Subcutaneous abdominal adipose tissue (tissue), 5 donors: ENCODE measurements around the gene CADPS2.

ENCODE experiments used
- H3K27ac ChIP-seq: one replicate; pipeline ENCODE4 v1.7.0; 2013; ENCODE audit warnings: low read depth, mild to moderate bottlenecking, inconsistent platforms, low read length, moderate library complexity
- H3K27me3 ChIP-seq, 5 donors: one replicate each; pipeline ENCODE4 v1.7.0; 2013; ENCODE audit warnings: low read length in 5 of 5, inconsistent platforms in 1 of 5; ENCODE audit not compliant: control insufficient read depth in 5 of 5, insufficient read depth in 4 of 5
- H3K36me3 ChIP-seq, 5 donors: one replicate each; pipeline ENCODE4 v1.7.0; 2013; ENCODE audit warnings: low read length in 5 of 5; ENCODE audit not compliant: control insufficient read depth in 5 of 5, insufficient read depth in 5 of 5
- H3K4me1 ChIP-seq, 5 donors: one replicate each; pipeline ENCODE4 v1.7.0; 2013; ENCODE audit warnings: low read length in 5 of 5, mild to moderate bottlenecking in 3 of 5, moderate library complexity in 1 of 5; ENCODE audit not compliant: control insufficient read depth in 5 of 5, insufficient read depth in 5 of 5
- H3K4me3 ChIP-seq, 5 donors: one replicate each; pipeline ENCODE4 v1.7.0; 2013; ENCODE audit warnings: low read length in 5 of 5, low read depth in 1 of 5
- H3K9ac ChIP-seq, 5 donors: one replicate each; pipeline ENCODE4 v1.7.0; 2013; ENCODE audit warnings: low read length in 5 of 5, mild to moderate bottlenecking in 4 of 5, moderate library complexity in 3 of 5
- H3K9me3 ChIP-seq, 5 donors: one replicate each; pipeline ENCODE4 v1.7.0; 2013; ENCODE audit warnings: low read length in 5 of 5; ENCODE audit not compliant: control insufficient read depth in 5 of 5
- donor health status: healthy.
- donor health status: healthy.
- donor health status: healthy.
- donor health status: healthy.
- donor health status: healthy.

Gene CADPS2

GRCh38 chr7:122327969-122328368 lies 558.3 kb downstream of the CADPS2 start:
- H3K4me3 ChIP-seq = no peak overlapping the region
- no peaks in the 10 kb centered on the region for H3K9me3 ChIP-seq
- H3K27me3 ChIP-seq = no peaks in the 10 kb centered on the region
- H3K36me3 ChIP-seq = no peaks in the 10 kb centered on the region
- no peak overlapping the region for H3K27ac ChIP-seq
- H3K9ac ChIP-seq = no peak overlapping the region
- no peaks in the 10 kb centered on the region for H3K4me1 ChIP-seq

- Histone ChIP-seq H3K27me3 (peaks cover 30 to 58% (median 36%) of the 10 kb centered on the region in 5 donors), H3K9me3 (no peaks in the 10 kb centered on the region), H3K27ac (no peak overlapping the region), H3K4me3 (peak overlapping the region in 1 of 5 donors; percentile 6), H3K9ac (no peak overlapping the region), H3K36me3 (no peaks in the 10 kb centered on the region), H3K4me1 (peaks cover 1 to 19% (median 16%) of the 10 kb centered on the region in 5 donors)
These were observed 569.5 kb downstream of the CADPS2 start for GRCh38 chr7:122316467-122317388.

DNA sequence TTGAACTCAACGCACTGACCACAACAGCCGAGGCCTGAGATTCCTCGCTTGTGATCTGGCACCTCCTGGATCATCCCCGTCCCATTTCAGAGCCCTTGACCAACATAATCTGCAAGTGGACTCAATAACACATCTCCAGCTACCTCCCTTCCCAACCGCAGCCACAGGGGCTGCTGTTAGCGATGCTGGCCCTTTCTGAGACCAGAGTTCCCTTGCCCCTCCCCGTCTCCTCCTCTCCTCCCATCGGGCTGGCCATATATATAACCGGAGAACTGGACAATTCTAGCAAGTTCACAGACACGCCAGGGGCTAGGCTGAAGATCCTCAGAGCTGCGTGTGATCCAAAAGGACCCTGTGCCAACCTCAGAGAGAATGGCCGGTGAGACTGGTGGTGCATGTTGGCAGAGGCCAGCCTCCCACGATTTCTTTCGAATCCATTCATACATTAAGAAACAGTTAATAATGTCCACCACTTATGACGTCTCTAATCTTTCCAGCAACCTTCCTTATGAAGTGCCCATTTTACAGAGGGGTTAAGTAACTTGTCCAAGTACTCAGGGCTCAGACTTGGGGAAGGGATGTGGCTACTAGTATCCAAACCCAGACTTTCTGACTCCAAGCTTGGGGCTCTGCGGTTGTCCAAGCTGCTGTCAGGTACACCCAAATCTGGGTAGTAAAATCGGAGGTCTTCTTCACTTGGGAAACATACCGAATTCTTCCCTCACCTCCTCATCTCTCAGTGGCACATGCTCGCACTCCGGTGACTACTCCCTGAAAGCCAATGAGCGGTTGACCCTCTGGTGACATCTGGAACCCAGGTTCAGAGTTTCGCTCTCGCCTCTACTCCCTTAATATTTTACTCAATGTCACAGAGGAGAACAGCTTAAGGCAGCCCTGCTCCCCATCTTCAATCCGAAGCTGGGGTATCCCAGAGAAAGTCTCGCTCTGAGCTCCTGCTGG lies 570.5 kb downstream of the CADPS2 start:
- Histone ChIP-seq H3K9ac (no peak overlapping the region), H3K4me3 (peak overlapping the region in 1 of 5 donors; percentile 6), H3K9me3 (no peaks in the 10 kb centered on the region), H3K27me3 (peaks cover 35 to 67% (median 45%) of the 10 kb centered on the region in 5 donors), H3K36me3 (no peaks in the 10 kb centered on the region), H3K4me1 (peaks cover 1 to 25% (median 18%) of the 10 kb centered on the region in 5 donors), H3K27ac (no peak overlapping the region)

DNA sequence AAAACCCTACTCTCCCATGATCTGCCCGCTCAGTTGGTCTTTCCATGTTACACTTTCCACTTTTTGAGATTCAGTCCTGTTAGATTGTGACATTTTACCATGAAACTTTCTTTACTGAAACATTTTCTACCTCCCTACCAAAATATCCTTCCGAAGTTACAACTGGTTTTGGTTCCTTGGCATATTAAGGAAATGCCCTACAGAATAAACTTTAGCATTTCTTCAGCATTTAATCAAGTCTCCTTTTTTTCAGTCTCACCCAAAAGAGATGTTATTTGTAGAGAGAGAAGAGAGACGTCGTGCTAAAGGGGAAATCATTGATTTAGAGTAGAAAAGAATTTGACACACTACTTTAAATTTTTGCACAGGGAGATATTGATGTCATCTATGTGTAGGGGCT lies 572.0 kb downstream of the CADPS2 start:
- Histone ChIP-seq H3K27me3 (peaks cover 48 to 80% (median 59%) of the 10 kb centered on the region in 5 donors), H3K9ac (no peak overlapping the region), H3K9me3 (no peaks in the 10 kb centered on the region), H3K27ac (no peak overlapping the region), H3K36me3 (no peaks in the 10 kb centered on the region), H3K4me3 (no peak overlapping the region), H3K4me1 (peaks cover 1 to 37% (median 26%) of the 10 kb centered on the region in 5 donors)

DNA sequence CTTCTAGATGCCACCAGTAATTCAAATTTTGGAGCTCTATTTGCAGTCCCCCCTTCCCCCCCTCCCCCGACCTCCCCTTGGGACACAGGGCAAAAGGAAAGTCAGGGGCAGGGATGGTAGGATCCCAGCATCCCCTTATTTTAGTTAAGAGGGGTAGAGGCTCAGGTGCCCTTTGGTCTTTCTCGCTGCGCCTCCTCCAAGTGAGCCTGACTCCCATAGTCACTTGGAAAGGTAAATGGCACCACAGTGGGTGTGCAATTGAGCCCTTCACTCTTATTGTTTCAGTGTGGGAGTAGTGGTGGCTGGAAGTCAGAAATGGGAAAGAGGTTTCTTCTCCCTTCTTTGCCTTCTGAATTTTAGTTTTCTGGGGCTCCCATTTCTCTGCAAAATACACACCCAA lies 573.5 kb downstream of the CADPS2 start:
- peaks cover 55 to 87% (median 67%) of the 10 kb centered on the region in 5 donors for H3K27me3 ChIP-seq
- no peaks in the 10 kb centered on the region for H3K36me3 ChIP-seq
- H3K9ac ChIP-seq = no peak overlapping the region
- no peaks in the 10 kb centered on the region for H3K9me3 ChIP-seq
- no peak overlapping the region for H3K4me3 ChIP-seq
- H3K4me1 ChIP-seq = peaks cover 1 to 37% (median 26%) of the 10 kb centered on the region in 5 donors
- no peak overlapping the region for H3K27ac ChIP-seq

DNA sequence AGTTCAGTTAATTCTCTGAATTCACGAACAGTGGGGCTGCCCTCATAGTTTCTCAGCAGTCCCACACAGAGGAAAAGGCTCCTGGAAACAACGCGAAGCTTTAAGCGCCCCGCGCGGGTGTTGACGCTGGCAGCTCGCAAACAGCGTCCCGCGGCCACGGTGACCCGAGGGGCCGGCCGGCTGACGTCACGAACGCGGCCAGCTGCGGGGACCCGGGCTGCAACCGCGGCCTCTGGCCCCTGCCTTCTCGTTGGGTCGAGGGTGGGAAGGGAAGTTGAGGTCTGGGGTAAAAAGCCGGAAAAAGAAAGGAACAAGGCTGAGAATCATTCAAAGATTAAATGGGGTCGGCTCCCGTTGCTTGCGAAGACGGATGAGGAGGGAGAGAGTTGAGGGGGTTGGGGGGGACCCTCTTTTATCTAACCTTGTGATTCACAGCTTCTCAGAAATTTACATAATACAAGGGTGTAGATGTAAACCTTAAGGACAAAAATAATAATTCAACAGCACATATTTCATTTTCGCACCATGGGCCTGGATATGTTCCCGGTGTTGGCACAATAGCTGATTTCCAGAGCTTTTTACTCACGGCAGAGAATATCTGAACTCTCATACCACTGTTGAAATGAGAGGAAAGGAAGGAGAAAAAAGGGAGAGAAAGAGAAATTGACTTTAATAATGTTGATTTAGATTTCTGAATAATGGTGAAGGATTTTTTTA lies 574.4 kb downstream of the CADPS2 start:
- Histone ChIP-seq H3K27ac (no peak overlapping the region), H3K9me3 (no peaks in the 10 kb centered on the region), H3K9ac (no peak overlapping the region), H3K4me3 (peak overlapping the region in 2 of 5 donors; percentile 20 to 51), H3K36me3 (no peaks in the 10 kb centered on the region), H3K27me3 (peaks cover 57 to 90% (median 67%) of the 10 kb centered on the region in 5 donors), H3K4me1 (peaks cover 1 to 38% (median 24%) of the 10 kb centered on the region in 5 donors)

DNA sequence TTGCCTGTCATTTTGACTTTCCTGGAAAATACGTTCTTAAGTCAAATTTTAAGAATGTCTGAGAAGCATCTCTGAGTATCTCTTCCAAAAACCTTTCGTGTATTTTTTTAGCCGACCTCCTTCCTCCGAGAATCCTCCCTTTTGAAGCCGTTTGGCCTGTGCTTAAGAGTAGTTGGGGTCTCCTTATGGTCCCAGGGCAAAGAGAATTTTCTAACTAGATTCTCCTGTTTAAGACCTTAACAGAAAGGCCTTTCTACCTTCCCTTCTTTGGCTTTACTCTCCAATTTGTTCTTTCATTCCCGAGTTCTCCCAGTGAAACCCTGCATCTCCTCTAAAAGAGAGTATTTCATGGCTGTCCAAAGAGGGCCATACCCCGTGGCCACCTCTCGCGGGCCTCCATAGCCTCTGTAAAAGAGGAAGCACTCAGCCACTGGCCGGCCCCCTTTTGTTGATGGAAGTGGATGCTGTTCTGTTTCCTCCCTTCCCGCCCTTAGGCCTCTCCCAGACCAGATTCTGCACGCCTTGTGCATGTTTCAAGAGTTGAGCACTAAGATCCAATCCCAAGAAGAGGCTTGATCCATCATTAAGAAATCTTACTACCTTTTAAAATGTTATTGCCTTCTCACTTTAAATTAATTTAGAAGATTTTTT lies 575.1 kb downstream of the CADPS2 start:
- Histone ChIP-seq H3K9me3 (no peaks in the 10 kb centered on the region), H3K36me3 (no peaks in the 10 kb centered on the region), H3K4me3 (peak overlapping the region in 1 of 5 donors; percentile 51), H3K27me3 (peaks cover 59 to 92% (median 70%) of the 10 kb centered on the region in 5 donors), H3K9ac (no peak overlapping the region), H3K27ac (no peak overlapping the region), H3K4me1 (peaks cover 1 to 40% (median 22%) of the 10 kb centered on the region in 5 donors)

- Histone ChIP-seq H3K9me3 (no peaks in the 10 kb centered on the region), H3K27me3 (peaks cover 58 to 92% (median 70%) of the 10 kb centered on the region in 5 donors), H3K4me1 (peaks cover under 1 to 45% (median 27%) of the 10 kb centered on the region in 5 donors), H3K9ac (peak overlapping the region in 1 of 5 donors; percentile 10), H3K36me3 (no peaks in the 10 kb centered on the region), H3K4me3 (peak overlapping the region; percentile 49 to 64 (median 58)), H3K27ac (no peak overlapping the region)
These were observed 575.9 kb downstream of the CADPS2 start for GRCh38 chr7:122310119-122311021.
